Muscle layer of colon (tissue), 2 donors: ENCODE measurements around the gene SC5D.

Experiments used
- H3K27ac ChIP-seq: one replicate; pipeline ENCODE4 v1.7.0; 2013; ENCODE audit warnings: low read depth, mild to moderate bottlenecking, low read length, moderate library complexity
- H3K27me3 ChIP-seq, 2 donors: one replicate each; pipeline ENCODE4 v1.7.0; 2013; ENCODE audit warnings: low read length in 2 of 2, mild to moderate bottlenecking in 2 of 2; ENCODE audit not compliant: insufficient read depth in 2 of 2, control insufficient read depth in 1 of 2
- H3K36me3 ChIP-seq: one replicate; pipeline ENCODE4 v1.7.0; 2013; ENCODE audit warnings: mild to moderate bottlenecking, low read length; ENCODE audit not compliant: insufficient read depth
- H3K4me1 ChIP-seq: one replicate; pipeline ENCODE4 v1.7.0; 2013; ENCODE audit warnings: mild to moderate bottlenecking, low read length; ENCODE audit not compliant: insufficient read depth
- H3K4me3 ChIP-seq, 2 donors: one replicate each; pipeline ENCODE4 v1.7.0; 2013; ENCODE audit warnings: low read length in 2 of 2, low read depth in 1 of 2, mild to moderate bottlenecking in 1 of 2, moderate library complexity in 1 of 2
- H3K9ac ChIP-seq: one replicate; pipeline ENCODE4 v1.7.0; 2013; ENCODE audit warnings: low read length
- H3K9me3 ChIP-seq: one replicate; pipeline ENCODE4 v1.7.0; 2013; ENCODE audit warnings: mild to moderate bottlenecking, low read length
- donor health status: abdominal sarcoma.
- donor health status: Adenocarcinoma of cecum.

The SC5D gene

GRCh38 chr11:121292495-121293287 is at the start of gene SC5D:
TSS of gene SC5D (plus strand) at chr11:121292771. CDS start at chr11:121303376, 10,605 bp downstream.
- Histone ChIP-seq H3K4me1 (peaks cover 10% of the 10 kb centered on the region), H3K9me3 (no peaks in the 10 kb centered on the region), H3K36me3 (no peaks in the 10 kb centered on the region), H3K27me3 (no peaks in the 10 kb centered on the region), H3K9ac (peak within 1 kb of the TSS; percentile 89), H3K27ac (peak within 1 kb of the TSS; percentile 89), H3K4me3 (peak within 1 kb of the TSS; percentile 78 to 81)

- Histone ChIP-seq H3K27me3 (no peaks in the 10 kb centered on the region), H3K9me3 (no peaks in the 10 kb centered on the region), H3K9ac (no peak overlapping the region), H3K36me3 (no peaks in the 10 kb centered on the region), H3K4me1 (no peaks in the 10 kb centered on the region), H3K27ac (no peak overlapping the region), H3K4me3 (no peak overlapping the region)
Measured at GRCh38 chr11:121244884-121245283, 47.7 kb upstream of the SC5D start.

GRCh38 chr11:121246021-121246768 is 46.4 kb upstream of the SC5D start:
- Histone ChIP-seq H3K9ac (no peak overlapping the region), H3K9me3 (no peaks in the 10 kb centered on the region), H3K36me3 (no peaks in the 10 kb centered on the region), H3K27me3 (no peaks in the 10 kb centered on the region), H3K4me3 (no peak overlapping the region), H3K27ac (no peak overlapping the region), H3K4me1 (no peaks in the 10 kb centered on the region)

GRCh38 chr11:121246769-121247035 is 45.9 kb upstream of the SC5D start:
- no peak overlapping the region for H3K27ac ChIP-seq
- no peaks in the 10 kb centered on the region for H3K27me3 ChIP-seq
- H3K4me3 ChIP-seq, result no peak overlapping the region
- no peaks in the 10 kb centered on the region for H3K4me1 ChIP-seq
- H3K9me3 ChIP-seq, result no peaks in the 10 kb centered on the region
- H3K36me3 ChIP-seq, result no peaks in the 10 kb centered on the region
- no peak overlapping the region for H3K9ac ChIP-seq

- Histone ChIP-seq H3K9ac (no peak overlapping the region), H3K36me3 (no peaks in the 10 kb centered on the region), H3K27ac (no peak overlapping the region), H3K4me3 (no peak overlapping the region), H3K9me3 (no peaks in the 10 kb centered on the region), H3K4me1 (no peaks in the 10 kb centered on the region), H3K27me3 (no peaks in the 10 kb centered on the region)
Measured at GRCh38 chr11:121248496-121248895, 44.1 kb upstream of the SC5D start.

- Histone ChIP-seq H3K27ac (no peak overlapping the region), H3K9ac (no peak overlapping the region), H3K27me3 (no peaks in the 10 kb centered on the region), H3K9me3 (no peaks in the 10 kb centered on the region), H3K4me3 (no peak overlapping the region), H3K36me3 (no peaks in the 10 kb centered on the region), H3K4me1 (no peaks in the 10 kb centered on the region)
Measured at GRCh38 chr11:121249039-121249663, 43.4 kb upstream of the SC5D start.

GRCh38 chr11:121250843-121251242 is 41.7 kb upstream of the SC5D start:
- Histone ChIP-seq H3K9me3 (no peaks in the 10 kb centered on the region), H3K36me3 (no peaks in the 10 kb centered on the region), H3K27ac (no peak overlapping the region), H3K27me3 (no peaks in the 10 kb centered on the region), H3K4me1 (no peaks in the 10 kb centered on the region), H3K4me3 (no peak overlapping the region), H3K9ac (no peak overlapping the region)

GRCh38 chr11:121253951-121254350 is 38.6 kb upstream of the SC5D start:
- no peaks in the 10 kb centered on the region for H3K4me1 ChIP-seq
- no peaks in the 10 kb centered on the region for H3K9me3 ChIP-seq
- H3K4me3 ChIP-seq, result no peak overlapping the region
- no peaks in the 10 kb centered on the region for H3K27me3 ChIP-seq
- H3K36me3 ChIP-seq, result no peaks in the 10 kb centered on the region
- H3K9ac ChIP-seq, result no peak overlapping the region
- no peak overlapping the region for H3K27ac ChIP-seq

- Histone ChIP-seq H3K9ac (no peak overlapping the region), H3K27me3 (no peaks in the 10 kb centered on the region), H3K9me3 (no peaks in the 10 kb centered on the region), H3K27ac (no peak overlapping the region), H3K36me3 (no peaks in the 10 kb centered on the region), H3K4me1 (no peaks in the 10 kb centered on the region), H3K4me3 (no peak overlapping the region)
Measured at GRCh38 chr11:121254756-121255155, 37.8 kb upstream of the SC5D start.

- Histone ChIP-seq H3K27me3 (no peaks in the 10 kb centered on the region), H3K9me3 (no peaks in the 10 kb centered on the region), H3K9ac (no peak overlapping the region), H3K36me3 (no peaks in the 10 kb centered on the region), H3K4me3 (no peak overlapping the region), H3K4me1 (no peaks in the 10 kb centered on the region), H3K27ac (no peak overlapping the region)
Measured at GRCh38 chr11:121255473-121256125, 37.0 kb upstream of the SC5D start.

GRCh38 chr11:121257289-121257688 is 35.3 kb upstream of the SC5D start:
- Histone ChIP-seq H3K27me3 (no peaks in the 10 kb centered on the region), H3K27ac (no peak overlapping the region), H3K4me1 (no peaks in the 10 kb centered on the region), H3K36me3 (no peaks in the 10 kb centered on the region), H3K9me3 (no peaks in the 10 kb centered on the region), H3K4me3 (no peak overlapping the region), H3K9ac (no peak overlapping the region)
